Activated naive CD8-positive, alpha-beta T cell treated with anti-CD3 and anti-CD28 coated beads for 36 hours (primary cell): Measurements from ENCODE around the gene LRRC8A. TPM values are rescaled to one million over a fixed set of nuclear protein-coding genes. Genes with fewer than 3 reads are reported as not detected.
A peak's percentile ranks its signal among the peaks of the same experiment; 100 is the strongest.
"Not testable (repeated sequence)": the region's sequence is repeated elsewhere in the genome, so short reads cannot be mapped to it uniquely, and the experiment has no call there.

Experiments used
- DNase-seq: peaks from one replicate; pipeline ENCODE4 v3.0.0; 2021
- H3K27ac Mint-ChIP-seq: one replicate; pipeline ENCODE4 v1.8.0; 2022; ENCODE audit warnings: mild to moderate bottlenecking, moderate library complexity, mixed read lengths
- H3K27me3 Mint-ChIP-seq: one replicate; pipeline ENCODE4 v1.8.0; 2022; ENCODE audit warnings: mild to moderate bottlenecking, mixed read lengths
- H3K36me3 Mint-ChIP-seq: one replicate; pipeline ENCODE4 v1.8.0; 2021; ENCODE audit warnings: mild to moderate bottlenecking, mixed read lengths
- H3K4me1 Mint-ChIP-seq: one replicate; pipeline ENCODE4 v1.8.0; 2021; ENCODE audit warnings: mixed read lengths
- H3K4me3 Mint-ChIP-seq: one replicate; pipeline ENCODE4 v1.8.0; 2022; ENCODE audit warnings: mild to moderate bottlenecking, moderate library complexity, mixed read lengths
- H3K9me3 Mint-ChIP-seq: one replicate; pipeline ENCODE4 v1.8.0; 2022; ENCODE audit warnings: mixed read lengths
- total RNA-seq, 2 experiments: library from RNA; stranded (reverse); gene quantifications; one replicate each; pipeline ENCODE4 v1.2.3, GENCODE V29; 2021

Gene LRRC8A
- total RNA-seq, result 10 to 100 TPM; 19.9 to 20.3 TPM

GRCh38 chr9:128881884-128882676, at the start of gene LRRC8A, which contains the start of gene KYAT1:
TSS of gene LRRC8A (plus strand) at chr9:128882133. CDS start at chr9:128907165, 25,032 bp downstream.
TSS of gene KYAT1 (minus strand) at chr9:128881950. CDS start at chr9:128845405, 36,545 bp downstream.
- H3K4me1 Mint-ChIP-seq, result peaks cover 43% of the 10 kb centered on the region
- DNase-seq, result peak; percentile 99
- no peaks in the 10 kb centered on the region for H3K27me3 Mint-ChIP-seq
- H3K9me3 Mint-ChIP-seq, result no peaks in the 10 kb centered on the region
- H3K27ac Mint-ChIP-seq, result peak within 1 kb of the TSS; percentile 93
- H3K4me3 Mint-ChIP-seq, result peak within 1 kb of the TSS; percentile 96
- peaks cover 18% of the 10 kb centered on the region for H3K36me3 Mint-ChIP-seq

- Mint-ChIP-seq H3K27ac (no peak overlapping the region), H3K4me3 (no peak overlapping the region), H3K4me1 (peaks cover 6% of the 10 kb centered on the region), H3K27me3 (no peaks in the 10 kb centered on the region), H3K36me3 (peaks cover 8% of the 10 kb centered on the region), H3K9me3 (no peaks in the 10 kb centered on the region)
- no peak for DNase-seq
These were observed 48.2 kb upstream of the LRRC8A start for GRCh38 chr9:128833696-128834095.

GRCh38 chr9:128835246-128836210, 46.4 kb upstream of the LRRC8A start:
- Mint-ChIP-seq H3K4me3 (no peak overlapping the region), H3K9me3 (no peaks in the 10 kb centered on the region), H3K27me3 (no peaks in the 10 kb centered on the region), H3K36me3 (peaks cover 3% of the 10 kb centered on the region), H3K27ac (no peak overlapping the region), H3K4me1 (no peaks in the 10 kb centered on the region)
- DNase-seq, result no peak

GRCh38 chr9:128836509-128837145, 45.3 kb upstream of the LRRC8A start:
- no peaks in the 10 kb centered on the region for H3K4me1 Mint-ChIP-seq
- H3K27me3 Mint-ChIP-seq, result no peaks in the 10 kb centered on the region
- no peaks in the 10 kb centered on the region for H3K9me3 Mint-ChIP-seq
- DNase-seq, result no peak
- no peak overlapping the region for H3K27ac Mint-ChIP-seq
- peaks cover 3% of the 10 kb centered on the region for H3K36me3 Mint-ChIP-seq
- no peak overlapping the region for H3K4me3 Mint-ChIP-seq

- Mint-ChIP-seq H3K27ac (no peak overlapping the region), H3K9me3 (no peaks in the 10 kb centered on the region)
These were observed 43.6 kb upstream of the LRRC8A start for GRCh38 chr9:128838338-128838737.

GRCh38 chr9:128840524-128840923, 41.4 kb upstream of the LRRC8A start:
- H3K27me3 Mint-ChIP-seq, result no peaks in the 10 kb centered on the region
- no peaks in the 10 kb centered on the region for H3K9me3 Mint-ChIP-seq
- H3K4me1 Mint-ChIP-seq, result no peaks in the 10 kb centered on the region
- H3K36me3 Mint-ChIP-seq, result peaks cover 2% of the 10 kb centered on the region
- H3K27ac Mint-ChIP-seq, result no peak overlapping the region
- no peak overlapping the region for H3K4me3 Mint-ChIP-seq
- DNase-seq, result no peak

More at GRCh38 chr9:128838338-128838737, 43.6 kb upstream of the LRRC8A start:
- DNase-seq, result no peak
- no peak overlapping the region for H3K4me3 Mint-ChIP-seq
- no peaks in the 10 kb centered on the region for H3K27me3 Mint-ChIP-seq
- peaks cover 5% of the 10 kb centered on the region for H3K36me3 Mint-ChIP-seq
- no peaks in the 10 kb centered on the region for H3K4me1 Mint-ChIP-seq

- H3K4me1 Mint-ChIP-seq, result no peaks in the 10 kb centered on the region
- H3K9me3 Mint-ChIP-seq, result no peaks in the 10 kb centered on the region
- H3K27ac Mint-ChIP-seq, result no peak overlapping the region
- peaks cover 2% of the 10 kb centered on the region for H3K36me3 Mint-ChIP-seq
- no peaks in the 10 kb centered on the region for H3K27me3 Mint-ChIP-seq
- no peak for DNase-seq
- H3K4me3 Mint-ChIP-seq, result no peak overlapping the region
These were observed 40.0 kb upstream of the LRRC8A start for GRCh38 chr9:128841694-128842492.

GRCh38 chr9:128843171-128843570, 38.8 kb upstream of the LRRC8A start:
- not testable (repeated sequence) for H3K27ac Mint-ChIP-seq, H3K4me1 Mint-ChIP-seq, H3K27me3 Mint-ChIP-seq, H3K4me3 Mint-ChIP-seq, H3K9me3 Mint-ChIP-seq, DNase-seq
- peaks cover 11% of the 10 kb centered on the region for H3K36me3 Mint-ChIP-seq

- DNase-seq, result no peak
- Mint-ChIP-seq H3K9me3 (peaks cover 3% of the 10 kb centered on the region), H3K4me1 (no peaks in the 10 kb centered on the region), H3K27me3 (no peaks in the 10 kb centered on the region), H3K27ac (no peak overlapping the region), H3K36me3 (peaks cover 17% of the 10 kb centered on the region), H3K4me3 (no peak overlapping the region)
These were observed 36.6 kb upstream of the LRRC8A start for GRCh38 chr9:128845186-128845931.

- no peak for DNase-seq
- peaks cover 30% of the 10 kb centered on the region for H3K36me3 Mint-ChIP-seq
These were observed 35.3 kb upstream of the LRRC8A start for GRCh38 chr9:128846680-128847030.

GRCh38 chr9:128847803-128848202, 34.1 kb upstream of the LRRC8A start:
- no peak for DNase-seq
- Mint-ChIP-seq H3K9me3 (peaks cover 15% of the 10 kb centered on the region), H3K27ac (no peak overlapping the region), H3K4me1 (no peaks in the 10 kb centered on the region), H3K4me3 (no peak overlapping the region), H3K27me3 (no peaks in the 10 kb centered on the region), H3K36me3 (peaks cover 28% of the 10 kb centered on the region)

More at GRCh38 chr9:128846680-128847030, 35.3 kb upstream of the LRRC8A start:
- no peaks in the 10 kb centered on the region for H3K4me1 Mint-ChIP-seq
- no peak overlapping the region for H3K4me3 Mint-ChIP-seq
- no peaks in the 10 kb centered on the region for H3K27me3 Mint-ChIP-seq
- H3K9me3 Mint-ChIP-seq, result peaks cover 15% of the 10 kb centered on the region
- no peak overlapping the region for H3K27ac Mint-ChIP-seq

GRCh38 chr9:128851024-128851423, 30.9 kb upstream of the LRRC8A start:
- H3K4me3 Mint-ChIP-seq, DNase-seq, H3K27ac Mint-ChIP-seq, H3K27me3 Mint-ChIP-seq, H3K4me1 Mint-ChIP-seq: not testable (repeated sequence)
- peaks cover 15% of the 10 kb centered on the region for H3K9me3 Mint-ChIP-seq
- peaks cover 28% of the 10 kb centered on the region for H3K36me3 Mint-ChIP-seq

- peaks cover 15% of the 10 kb centered on the region for H3K9me3 Mint-ChIP-seq
- H3K27ac Mint-ChIP-seq, H3K4me3 Mint-ChIP-seq, H3K27me3 Mint-ChIP-seq, DNase-seq, H3K4me1 Mint-ChIP-seq: not testable (repeated sequence)
- H3K36me3 Mint-ChIP-seq, result peaks cover 28% of the 10 kb centered on the region
These were observed 29.9 kb upstream of the LRRC8A start for GRCh38 chr9:128851779-128852600.
